ENCODE data around the gene TBKBP1.

TBKBP1 gene

DNA sequence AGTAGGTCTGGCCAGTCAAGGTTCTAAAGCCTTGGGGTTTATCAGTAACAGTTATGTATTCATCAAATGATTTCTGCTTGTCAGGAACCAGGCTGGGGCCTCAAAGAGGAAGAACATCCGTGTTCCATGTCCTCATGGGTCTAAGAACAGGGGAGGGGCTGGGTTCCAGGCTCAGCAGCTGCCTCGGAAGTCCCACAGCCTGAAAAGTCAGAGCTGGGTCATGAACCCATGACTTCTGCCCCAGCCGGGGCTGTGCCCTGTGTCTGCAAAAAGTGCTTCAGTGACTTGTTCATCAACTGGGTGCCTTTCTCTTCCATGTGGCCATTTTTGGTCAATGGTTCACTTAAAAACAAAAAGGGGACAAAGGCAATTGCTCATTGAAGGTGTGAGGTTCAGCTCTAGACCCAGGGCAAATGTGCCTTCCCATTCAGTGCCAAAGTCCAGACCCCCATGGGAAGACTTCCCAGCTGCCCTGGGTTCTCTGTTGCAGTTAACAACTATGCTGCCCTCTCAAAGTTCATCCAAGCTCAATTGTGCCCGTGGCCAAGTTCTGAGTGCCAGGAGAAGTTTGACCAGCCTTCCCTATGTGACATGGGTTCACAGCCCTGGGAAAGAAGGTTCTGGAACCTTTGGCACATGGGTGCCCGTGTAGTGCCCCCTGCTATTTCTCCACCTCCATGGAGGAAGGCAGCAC lies 18.5 kb downstream of the TBKBP1 start:
- FAIRE-seq, result no peak
- no peak for DNase-seq (ENCODE audit: insufficient read length, low spot score)

DNA sequence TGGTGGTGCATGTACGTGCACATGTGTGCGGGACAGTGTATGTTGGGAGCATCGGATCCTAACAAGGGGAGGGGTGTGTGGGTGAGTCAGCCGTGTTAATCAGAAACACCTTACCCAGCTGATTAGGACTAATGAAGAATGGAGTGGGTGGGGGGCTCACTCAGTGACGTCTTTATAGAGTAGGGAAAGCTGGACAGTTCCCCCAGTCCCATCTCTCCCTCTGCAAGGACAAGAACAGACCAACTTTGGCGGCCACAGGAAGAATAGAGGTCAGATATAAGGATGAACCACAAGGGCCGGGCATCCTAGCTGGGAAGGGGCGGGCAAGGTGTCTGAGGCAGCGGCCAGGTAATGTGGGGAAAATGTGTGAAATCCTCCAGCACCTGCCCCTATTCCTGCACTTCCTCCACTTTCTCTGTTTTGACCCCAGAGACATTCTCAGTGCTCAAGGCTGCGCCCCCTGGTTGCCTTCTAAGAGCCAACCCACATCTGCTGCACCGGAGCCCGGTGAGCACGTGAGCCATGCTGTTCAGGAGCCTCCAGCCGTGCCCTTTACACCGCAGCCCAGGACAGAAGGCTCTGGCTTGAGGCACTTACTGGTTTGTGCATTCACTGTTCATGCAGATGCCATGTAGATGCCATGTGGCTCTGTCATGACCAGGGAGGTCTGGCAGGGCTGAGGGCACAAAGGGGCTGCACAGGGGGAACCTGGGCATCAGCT lies 20.2 kb downstream of the TBKBP1 start:
- FAIRE-seq (no peak), DNase-seq (ENCODE audit: insufficient read length, low spot score) (no peak)

DNA sequence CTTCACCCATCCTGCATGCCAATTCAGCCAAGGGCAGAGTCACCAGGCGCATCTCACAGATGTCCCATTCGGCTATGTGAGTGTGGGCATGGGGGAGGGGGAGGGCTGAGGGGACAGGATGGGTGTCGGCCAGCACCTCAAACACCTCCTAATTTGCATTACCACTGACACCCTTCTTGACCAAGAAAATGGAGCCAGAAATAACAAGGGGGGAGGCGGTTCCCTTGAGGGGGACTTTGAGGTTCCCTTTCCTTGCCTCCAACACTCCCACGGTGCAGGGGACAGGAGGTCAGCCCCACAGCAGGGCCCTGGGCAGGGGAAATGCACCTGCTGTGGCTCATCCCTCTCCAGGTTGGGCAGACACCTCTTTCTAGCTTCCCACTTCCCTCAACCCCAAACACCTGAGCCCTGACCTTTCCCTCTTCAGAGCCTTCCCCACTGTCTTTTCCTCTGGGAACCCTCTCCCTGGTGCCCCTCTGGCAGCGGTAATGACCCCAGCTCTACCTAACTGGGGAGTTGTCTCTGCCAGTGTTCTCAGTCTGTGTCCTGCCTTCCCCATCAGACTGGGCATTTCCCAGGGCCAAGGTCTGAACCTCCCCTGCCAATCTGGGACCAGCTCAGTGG lies 20.9 kb downstream of the TBKBP1 start:
- FAIRE-seq, result peak; percentile 66
- no peak for DNase-seq (ENCODE audit: insufficient read length, low spot score)

DNA sequence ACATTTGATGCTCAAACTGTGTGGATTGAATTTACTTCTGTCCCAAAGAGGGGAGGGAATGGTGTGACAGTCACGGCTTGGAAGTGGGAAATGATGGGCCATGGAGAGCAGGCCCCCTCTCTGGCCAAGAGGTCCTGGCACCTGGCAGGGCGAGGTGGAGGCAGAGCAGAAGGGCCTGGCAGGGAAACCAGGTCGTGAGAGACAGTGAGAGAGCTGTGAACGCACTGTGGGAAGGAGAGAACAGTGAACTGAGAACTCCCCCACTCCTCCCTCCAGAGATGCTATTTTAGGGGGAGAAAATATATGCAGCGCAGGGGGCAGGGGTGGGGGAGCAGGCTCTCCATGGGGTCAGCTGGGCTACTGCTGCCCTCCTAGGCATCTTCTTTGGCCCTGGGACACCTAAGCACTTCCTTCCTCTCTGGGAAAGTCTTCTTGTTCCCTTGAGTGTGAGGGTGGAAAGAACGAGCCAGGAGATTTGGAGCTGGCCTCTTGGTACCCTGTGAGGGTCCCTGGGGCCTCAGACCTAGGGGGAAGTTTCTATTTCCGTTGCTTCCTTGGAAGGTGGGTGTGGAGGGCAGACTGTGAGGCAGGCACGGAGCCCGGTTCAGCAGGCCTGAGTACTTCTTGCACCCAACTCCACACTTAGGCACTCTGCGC lies 21.8 kb downstream of the TBKBP1 start:
- peak; percentile 8 for FAIRE-seq

DNA sequence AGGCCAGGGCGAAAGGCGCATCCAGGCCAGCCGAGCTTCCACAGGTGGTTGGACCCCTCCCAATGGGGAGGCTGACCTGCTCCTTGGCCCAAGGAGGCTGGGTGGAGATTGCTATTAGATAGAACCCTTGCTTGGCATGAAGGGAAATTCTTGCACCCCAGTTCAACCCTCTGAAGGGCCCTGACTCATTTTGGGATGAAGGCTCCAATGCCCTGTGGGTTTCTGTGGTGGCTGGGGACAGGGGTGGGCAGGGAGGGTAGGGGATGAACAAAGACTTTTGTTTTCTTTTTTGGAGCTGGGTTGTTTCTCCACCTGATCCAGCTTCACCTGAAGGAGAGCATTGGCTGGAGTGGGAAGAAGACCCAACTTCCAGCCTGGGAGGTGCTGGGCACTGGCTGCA lies 22.4 kb downstream of the TBKBP1 start:
- DNase-seq (ENCODE audit: insufficient read length, low spot score), result no peak
- peak; percentile 81 for FAIRE-seq

More for the DNA sequence above, 21.8 kb downstream of the TBKBP1 start:
- no peak for DNase-seq (ENCODE audit: insufficient read length, low spot score)

DNA sequence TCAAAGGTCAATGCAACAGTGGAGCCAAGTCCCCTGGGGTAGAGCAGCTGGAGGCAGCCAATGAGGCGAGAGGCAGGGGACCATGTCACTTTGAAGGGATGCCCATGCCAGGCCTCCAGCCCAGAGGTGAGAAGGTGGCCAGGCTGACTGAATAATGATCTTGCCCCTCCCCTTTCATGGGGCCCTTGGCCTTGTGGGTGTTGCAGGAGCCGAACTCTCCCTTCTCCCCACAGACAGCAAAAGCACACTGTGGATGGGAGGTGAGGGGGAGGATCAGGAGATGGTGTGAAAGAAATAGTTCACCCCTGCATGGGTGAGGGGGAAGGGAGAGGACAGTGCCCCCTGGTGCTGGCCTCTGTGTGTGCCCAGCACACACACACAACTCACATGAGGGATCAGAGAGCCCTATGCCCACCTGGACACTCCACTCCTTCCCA lies 23.3 kb downstream of the TBKBP1 start:
- DNase-seq (ENCODE audit: insufficient read length, low spot score), result no peak
- peak; percentile 61 for FAIRE-seq

DNA sequence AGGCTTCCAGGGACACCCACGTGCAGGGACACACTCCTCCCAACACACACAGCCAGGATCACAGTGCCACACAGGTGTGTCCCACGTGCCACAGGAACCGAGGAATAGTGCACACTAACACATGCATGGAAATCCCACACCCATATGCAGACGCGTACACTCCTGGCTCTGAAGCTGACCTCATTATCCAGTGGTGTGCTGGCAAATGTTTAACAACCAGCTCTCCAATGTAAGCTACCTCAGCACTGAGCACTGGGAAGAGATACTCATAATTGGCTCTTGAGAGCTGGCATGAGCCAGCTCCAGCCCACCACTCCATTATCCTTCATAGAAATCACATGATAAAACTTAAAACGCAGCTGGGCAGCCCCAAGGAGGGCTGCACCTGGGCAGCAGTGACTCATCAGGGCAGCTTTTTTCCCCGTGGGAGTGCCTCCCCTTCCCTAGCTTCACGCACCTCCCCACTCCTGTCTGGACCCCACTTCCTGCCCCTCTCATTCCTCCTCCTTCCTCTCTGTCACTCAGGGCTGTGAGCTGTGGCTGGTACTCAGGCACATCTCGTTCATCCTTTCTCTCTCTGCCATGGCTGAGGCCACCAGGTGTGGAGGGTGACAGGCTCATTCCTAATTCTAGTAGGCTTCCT lies 24.1 kb downstream of the TBKBP1 start:
- DNase-seq (ENCODE audit: insufficient read length, low spot score) (no peak), FAIRE-seq (peak; percentile 72)

DNA sequence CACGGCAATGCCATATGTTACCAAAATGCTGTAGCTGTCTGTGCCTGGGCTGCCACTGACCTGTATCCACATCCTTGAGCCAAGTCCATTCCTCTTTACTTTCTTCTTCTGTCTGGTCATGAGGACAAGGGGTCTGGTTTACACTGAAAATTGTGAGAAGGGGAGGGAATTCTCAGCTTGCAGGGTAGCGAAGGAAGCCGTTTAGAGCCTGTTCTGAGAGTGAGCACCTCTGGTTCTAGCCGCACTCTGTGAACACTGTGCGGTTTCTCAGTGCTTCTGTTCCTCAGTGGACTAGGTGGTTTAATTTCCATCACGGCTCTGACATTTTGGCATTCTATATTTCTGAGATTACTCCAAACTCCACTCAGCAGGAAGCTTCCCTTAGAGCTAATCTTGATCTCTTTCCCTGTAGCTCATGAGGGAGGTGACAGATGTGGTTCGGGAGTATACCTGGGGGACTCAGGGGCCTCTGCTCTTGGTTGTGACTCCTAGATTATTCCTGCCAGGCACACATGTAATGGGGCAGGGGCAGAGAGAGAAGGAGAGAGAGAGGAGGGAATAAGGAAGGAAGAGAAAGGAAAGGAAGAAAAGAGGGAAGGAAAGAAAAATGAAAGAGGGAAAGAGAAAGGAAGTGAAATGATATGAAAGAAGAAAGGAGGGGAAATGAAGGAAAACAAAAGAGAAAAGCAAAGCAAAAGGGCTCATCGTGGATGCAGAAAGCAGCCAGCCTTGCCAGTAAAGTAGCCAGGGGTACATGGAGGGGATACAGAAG lies 24.9 kb downstream of the TBKBP1 start:
- no peak for DNase-seq (ENCODE audit: insufficient read length, low spot score)
- peak; percentile 75 for FAIRE-seq

DNA sequence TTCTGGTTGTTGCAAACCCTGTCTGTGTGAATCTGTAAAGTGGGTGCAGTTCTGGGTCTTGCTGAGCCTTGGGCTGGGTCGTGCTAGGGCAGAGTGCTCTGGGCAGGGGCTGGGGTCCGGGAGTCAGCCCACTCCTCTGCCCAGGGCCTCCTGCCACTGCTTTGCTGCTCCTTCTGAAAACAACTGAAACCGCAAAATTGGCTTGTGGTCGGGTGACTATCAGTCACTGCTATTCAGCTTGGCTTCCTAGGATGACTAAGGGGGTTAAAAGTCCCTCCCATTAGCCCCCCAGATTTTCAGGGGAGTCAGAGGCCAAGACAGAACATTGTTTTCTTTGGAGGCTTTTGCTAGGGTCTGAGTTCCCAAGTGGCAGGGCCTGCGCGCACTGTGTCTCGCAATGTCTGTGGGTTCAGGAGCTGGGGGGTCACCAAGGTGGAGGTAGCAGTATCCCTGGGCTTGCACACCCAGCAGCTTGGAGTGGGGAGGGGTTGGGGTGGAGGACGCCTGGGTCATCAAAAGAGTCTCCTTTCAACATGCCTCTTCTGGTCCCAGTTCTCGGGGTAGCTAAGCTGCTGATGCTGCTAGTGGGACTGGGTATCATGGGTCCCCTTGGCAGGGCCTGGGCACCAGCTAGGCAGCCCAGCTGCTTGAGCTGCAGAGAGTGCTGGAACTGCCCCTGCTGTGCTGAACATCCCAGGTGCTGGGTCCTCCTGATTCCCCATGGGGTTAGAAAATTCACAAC lies 25.6 kb downstream of the TBKBP1 start:
- DNase-seq (ENCODE audit: insufficient read length, low spot score) (no peak), FAIRE-seq (peak; percentile 68)

DNA sequence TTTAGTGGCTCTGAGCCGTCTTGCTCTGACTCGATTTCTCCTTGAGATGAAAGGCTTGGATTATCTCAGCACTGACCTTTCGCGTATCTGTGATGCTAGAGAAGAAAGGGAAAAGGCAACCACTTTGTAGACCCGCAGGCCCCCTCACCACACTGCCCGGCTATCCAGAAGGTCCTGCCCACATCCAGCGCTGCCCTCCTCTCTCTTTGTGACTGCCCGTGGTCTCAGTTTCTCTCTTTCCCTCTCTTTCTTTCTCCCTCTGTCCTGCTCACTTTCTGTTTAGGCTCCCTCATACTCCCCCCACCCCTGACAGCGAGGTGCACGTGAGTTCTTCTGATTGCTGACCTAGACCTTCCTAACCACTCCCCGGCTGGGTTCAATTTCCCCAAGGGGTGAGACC lies 26.2 kb downstream of the TBKBP1 start:
- DNase-seq (ENCODE audit: insufficient read length, low spot score) (no peak), FAIRE-seq (no peak)

DNA sequence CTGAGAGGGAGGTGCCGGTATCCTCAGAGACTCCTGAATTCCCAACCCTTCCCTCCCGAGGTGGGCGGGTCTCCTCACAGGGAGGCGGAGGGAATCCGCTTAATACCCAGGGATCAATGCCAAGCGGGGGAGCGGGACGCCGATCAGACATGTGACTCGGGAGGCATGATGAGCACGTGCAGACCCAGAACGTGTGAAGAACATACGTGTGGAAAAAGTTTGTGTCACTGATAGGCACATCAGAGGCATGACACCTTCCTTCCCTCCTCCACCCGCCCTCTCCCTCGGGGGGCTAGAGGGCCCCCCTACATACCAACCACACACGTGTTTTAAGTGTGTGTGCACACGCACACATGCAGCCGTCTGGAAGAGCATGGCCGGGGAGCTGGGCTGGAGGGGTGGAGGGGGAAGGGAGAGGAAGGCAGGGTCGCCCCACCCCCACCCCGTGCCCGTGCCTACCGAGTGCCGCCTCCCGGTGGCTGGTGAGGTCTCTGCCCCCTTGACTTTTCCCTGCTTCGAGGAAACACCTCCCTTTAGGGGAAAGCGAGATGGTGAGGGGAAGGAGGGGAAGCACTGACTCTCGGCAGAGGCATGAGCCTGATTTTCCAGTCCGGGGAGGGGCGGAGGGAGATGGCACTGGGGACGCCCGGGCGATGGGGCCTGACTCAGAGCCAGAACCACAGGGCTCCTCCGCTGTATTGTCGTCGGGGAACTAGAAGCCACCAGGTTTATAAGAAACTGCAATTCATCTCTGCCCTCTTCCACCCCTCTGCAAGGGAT lies 27.0 kb downstream of the TBKBP1 start:
- FAIRE-seq (peak; percentile 79), DNase-seq (ENCODE audit: insufficient read length, low spot score) (no peak)

DNA sequence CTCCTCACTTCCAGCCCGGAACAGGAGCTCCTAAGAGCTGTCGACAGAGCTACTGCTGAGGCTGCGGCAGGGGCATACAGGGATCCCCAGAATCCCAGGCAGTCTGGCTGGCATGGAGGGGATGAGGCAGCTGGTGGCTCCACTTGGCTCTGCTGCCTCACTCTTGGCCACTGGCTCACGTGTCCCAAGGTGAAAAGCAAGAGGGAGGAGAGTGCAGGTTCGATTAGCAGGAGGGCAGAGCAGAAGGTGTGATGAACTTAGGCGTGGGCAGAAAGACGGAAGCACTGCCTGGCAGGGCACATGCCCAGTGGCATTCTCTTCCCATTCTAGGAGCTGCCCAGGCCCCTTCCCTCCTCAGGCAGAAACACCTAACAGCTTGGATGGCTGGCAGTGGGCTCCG lies 27.8 kb downstream of the TBKBP1 start:
- FAIRE-seq, result no peak
- DNase-seq (ENCODE audit: insufficient read length, low spot score), result no peak

DNA sequence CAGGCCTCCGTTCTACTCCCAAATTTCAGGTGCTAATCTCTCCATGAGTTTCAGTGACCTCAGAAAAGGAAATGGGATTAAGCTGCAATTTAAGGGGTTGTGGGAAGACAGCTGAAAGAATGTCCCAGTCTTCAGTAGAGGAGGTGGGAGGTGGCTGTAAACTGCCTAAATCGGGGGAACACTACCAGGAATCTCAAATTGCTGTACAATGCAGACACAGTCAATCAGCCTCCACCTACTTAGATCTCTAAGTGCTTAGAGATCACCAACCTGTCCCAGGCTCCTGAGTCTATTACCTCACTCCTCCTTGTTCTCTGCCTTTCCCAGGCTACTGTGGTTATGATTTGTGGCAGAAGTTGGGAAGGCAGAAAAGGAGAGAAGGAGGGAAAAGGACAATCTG lies 30.7 kb downstream of the TBKBP1 start:
- no peak for FAIRE-seq

DNA sequence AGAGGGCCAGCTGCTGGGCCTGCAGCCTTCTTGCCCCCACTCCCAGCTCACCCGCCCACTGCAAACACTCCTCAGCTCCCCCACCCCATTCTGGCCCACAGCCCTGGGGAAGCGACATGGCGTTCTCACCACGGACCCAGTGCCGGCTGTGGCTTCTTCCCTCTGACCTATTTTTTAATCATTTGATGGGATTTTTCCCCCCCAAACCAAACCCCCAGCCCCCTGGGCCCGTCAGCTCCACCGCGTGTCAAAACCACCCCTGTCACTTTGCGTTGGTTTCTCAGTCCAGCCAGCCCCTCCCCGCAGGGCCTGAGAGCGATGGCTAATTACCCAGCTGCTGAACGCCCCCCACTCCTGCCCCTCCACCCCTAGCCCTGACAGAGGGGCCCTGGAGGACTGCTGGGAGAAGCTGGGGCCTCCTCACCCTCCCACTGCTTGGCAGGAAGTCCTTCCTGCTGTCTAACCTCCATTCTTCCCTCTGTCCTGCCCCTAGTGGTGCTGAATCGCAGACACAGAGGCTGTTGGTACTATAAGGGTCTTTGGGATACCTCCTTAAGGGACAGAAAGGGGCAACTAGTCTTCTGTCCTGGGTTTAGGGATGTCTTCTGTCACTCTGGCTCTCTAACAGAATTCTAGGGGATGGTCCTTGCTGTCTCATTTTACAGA lies 31.6 kb downstream of the TBKBP1 start:
- FAIRE-seq, result no peak
- no peak for DNase-seq (ENCODE audit: insufficient read length, low spot score)

More for the DNA sequence above, 30.7 kb downstream of the TBKBP1 start:
- no peak for DNase-seq (ENCODE audit: insufficient read length, low spot score)

DNA sequence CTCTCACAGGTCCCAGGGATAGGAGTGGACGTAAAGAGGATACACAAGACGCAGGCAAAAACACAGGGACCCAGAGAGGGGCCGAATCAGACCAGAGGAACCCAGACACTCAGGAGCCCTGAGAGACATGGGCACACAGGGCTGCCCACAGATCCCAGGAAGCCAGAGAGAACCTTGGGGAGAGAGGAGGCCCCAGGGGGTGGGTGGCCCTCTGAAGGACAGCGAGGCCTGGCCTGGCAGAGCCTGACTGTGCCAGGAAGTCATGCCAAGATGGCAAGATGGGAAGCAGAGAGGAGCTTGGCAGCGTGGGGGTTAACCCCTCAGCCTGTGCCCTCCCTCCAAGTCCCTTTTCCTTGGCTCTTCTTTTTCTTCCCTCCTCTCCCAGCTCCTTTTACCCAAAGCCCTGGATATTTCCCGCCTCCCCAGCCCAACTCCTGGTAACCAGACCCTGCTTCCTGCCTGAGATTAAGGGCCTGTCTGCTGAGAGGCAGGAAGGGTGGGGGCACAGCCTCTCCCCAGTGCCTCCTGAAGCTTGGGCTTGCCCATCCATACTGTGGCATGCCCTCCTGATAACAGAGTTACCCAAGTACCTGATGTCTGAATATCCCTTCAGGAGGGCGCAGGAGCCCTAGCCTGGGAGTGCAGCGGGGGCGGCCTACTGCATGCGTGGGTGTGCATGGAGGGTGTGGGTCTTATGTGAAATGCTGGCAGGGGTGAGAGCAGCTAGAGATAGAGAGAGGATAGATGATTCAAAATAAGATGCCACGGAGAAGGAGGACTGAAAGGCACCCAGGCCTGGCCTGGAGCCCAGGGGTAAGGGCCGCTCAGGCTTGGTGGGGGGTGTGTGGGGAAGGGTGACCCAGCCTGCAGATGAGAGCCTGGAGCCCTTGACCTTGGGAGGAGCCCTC lies 33.1 kb downstream of the TBKBP1 start:
- FAIRE-seq, result no peak
- no peak for DNase-seq (ENCODE audit: insufficient read length, low spot score)

DNA sequence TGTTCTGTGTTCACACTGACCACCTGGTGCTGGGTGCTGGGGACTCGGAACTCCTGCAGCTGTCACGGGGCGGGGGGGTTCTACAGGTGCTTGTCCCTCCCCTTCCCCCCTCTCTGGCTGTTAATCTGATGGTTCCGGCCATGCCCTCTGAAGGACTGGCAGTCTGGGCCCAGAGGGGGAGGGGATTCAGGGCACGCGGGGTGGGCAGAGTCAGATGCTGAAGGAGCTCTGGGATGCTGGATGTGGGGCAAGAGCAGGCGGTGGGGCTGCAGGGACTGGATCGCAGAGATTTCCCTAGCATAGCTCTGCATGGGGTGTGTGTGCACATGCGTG lies 33.7 kb downstream of the TBKBP1 start:
- DNase-seq (ENCODE audit: insufficient read length, low spot score), result no peak
- FAIRE-seq, result no peak

DNA sequence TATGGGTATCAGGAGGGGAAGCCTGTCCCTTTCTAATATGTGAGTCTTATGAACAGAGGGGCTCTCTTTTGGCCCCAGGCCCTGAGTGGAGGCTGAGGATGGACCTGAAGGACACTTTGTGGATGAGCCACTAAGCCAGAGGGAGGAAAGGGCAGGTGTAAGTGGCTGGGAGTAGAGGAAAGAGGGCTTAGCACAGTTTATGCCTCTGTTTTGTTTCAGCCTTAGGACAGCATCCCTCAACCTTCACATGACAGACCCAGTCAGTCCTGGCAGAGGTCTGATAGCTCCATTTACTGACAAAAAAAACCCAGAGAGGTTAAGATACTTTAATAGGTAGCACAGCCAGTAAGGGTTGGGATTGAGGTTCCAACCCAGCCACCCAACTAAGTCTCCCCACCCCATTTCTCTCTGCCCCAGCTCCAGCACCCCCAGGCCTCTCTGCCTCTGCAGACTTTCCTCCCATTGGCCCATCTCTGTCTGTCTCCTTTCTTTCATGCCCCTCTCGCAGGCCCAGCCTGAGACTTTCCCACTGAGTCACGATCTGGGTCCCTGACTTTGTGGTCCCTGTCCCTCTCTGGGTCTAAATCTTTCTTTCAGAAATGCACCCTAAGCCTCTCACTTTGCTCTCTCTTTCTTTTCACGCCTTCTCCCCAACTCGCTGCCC lies 34.4 kb downstream of the TBKBP1 start:
- no peak for DNase-seq (ENCODE audit: insufficient read length, low spot score)
- FAIRE-seq, result no peak
